Fibroblast of lung (primary cell): ENCODE data around the gene PLS1. TPM values are rescaled to one million over a fixed set of nuclear protein-coding genes. Genes with fewer than 3 reads are reported as not detected.

Experiments used
- DNase-seq, 2 donors: peaks; one replicate each; pipeline versions ENCODE4 v3.0.0 to v3.0.0-alpha.2; 2010; ENCODE audit warnings: low read depth in 2 of 2
- H2AFZ ChIP-seq: 2 replicates; pipeline ENCODE4 v1.5.1; 2012; ENCODE audit warnings: low read length, control low read depth, inconsistent platforms
- H3K27ac ChIP-seq: 2 replicates; pipeline ENCODE4 v1.5.1; 2011; ENCODE audit warnings: low read length, control low read depth; ENCODE audit not compliant: insufficient read depth
- H3K27me3 ChIP-seq: 2 replicates; pipeline ENCODE4 v1.5.1; 2011; ENCODE audit warnings: mild to moderate bottlenecking, low read length; ENCODE audit not compliant: control insufficient read depth, insufficient read depth
- H3K36me3 ChIP-seq: 2 replicates; pipeline ENCODE4 v1.5.1; 2011; ENCODE audit warnings: low read length; ENCODE audit not compliant: control insufficient read depth, insufficient read depth
- H3K4me1 ChIP-seq: 2 replicates; pipeline ENCODE4 v1.5.1; 2011; ENCODE audit warnings: low read length; ENCODE audit not compliant: control insufficient read depth, insufficient read depth; ENCODE audit errors: extremely low read depth
- H3K4me2 ChIP-seq: 2 replicates; pipeline ENCODE4 v1.5.1; 2011; ENCODE audit warnings: low read length, control low read depth; ENCODE audit not compliant: insufficient read depth; ENCODE audit errors: extremely low read depth
- H3K4me3 ChIP-seq, 4 experiments: fragments of 200-600 bp in 1 of 4; sonication (generic) in 1 of 4; replicated peaks in 1 of 4; 2 replicates each; pipeline ENCODE4 v1.5.1; 2011 to 2016; ENCODE audit warnings: low read length in 4 of 4, low read depth in 3 of 4, mild to moderate bottlenecking in 3 of 4, control low read depth in 2 of 4, inconsistent platforms in 1 of 4, mixed read lengths in 1 of 4; ENCODE audit not compliant: insufficient read depth in 1 of 4; ENCODE audit errors: control extremely low read depth in 1 of 4
- H3K79me2 ChIP-seq: 2 replicates; pipeline ENCODE4 v1.5.1; 2012; ENCODE audit warnings: mild to moderate bottlenecking, low read length, inconsistent platforms; ENCODE audit not compliant: control insufficient read depth, insufficient read depth
- H3K9ac ChIP-seq: 2 replicates; pipeline ENCODE4 v1.5.1; 2011; ENCODE audit warnings: mild to moderate bottlenecking, low read length, control low read depth; ENCODE audit not compliant: insufficient read depth
- H3K9me3 ChIP-seq: 2 replicates; pipeline ENCODE4 v1.5.1; 2012; ENCODE audit warnings: low read depth, low read length; ENCODE audit not compliant: control insufficient read depth, insufficient read depth
- H4K20me1 ChIP-seq: 2 replicates; pipeline ENCODE4 v1.5.1; 2011; ENCODE audit warnings: low read length; ENCODE audit not compliant: control insufficient read depth, insufficient read depth; ENCODE audit errors: extremely low read depth
- EZH2 ChIP-seq: IDR thresholded peaks from 2 replicates; pipeline ENCODE4 v1.5.1; 2012; ENCODE audit warnings: low read length, control low read depth, mild to moderate bottlenecking; ENCODE audit errors: missing control alignments
- polyA plus RNA-seq, 2 donors: library from polyadenylated mRNA; depleted of rRNA in 1 of 2; stranded (reverse) in 1 of 2; unstranded in 1 of 2; fragments of >200 nt; gene quantifications; 2 replicates each; pipeline ENCODE4 v1.2.1, GENCODE V29; 2011 to 2012; ENCODE audit warnings: missing spikeins in 1 of 2
- total RNA-seq: library from RNA; depleted of rRNA; stranded (reverse); fragments of >200 nt; gene quantifications from 2 replicates; pipeline ENCODE4 v1.2.1, GENCODE V29; 2014
- TF ChIP-seq, protein P1 (sequence below), 2 donors: IDR thresholded peaks in 1 of 2; conservative IDR thresholded peaks in 1 of 2; 1 replicate in 1 of 2; 2 replicates in 1 of 2; pipeline ENCODE4 v1.5.1; 2011 to 2012; ENCODE audit warnings: low read length in 2 of 2, control low read depth in 1 of 2, inconsistent platforms in 1 of 2, low read depth in 1 of 2, mild to moderate bottlenecking in 1 of 2

The PLS1 gene
- total and polyA plus RNA-seq, 2 donors (not counting 1 experiment from before 2014, with no cell fraction given) = 0.59 to 0.83 TPM

DNA sequence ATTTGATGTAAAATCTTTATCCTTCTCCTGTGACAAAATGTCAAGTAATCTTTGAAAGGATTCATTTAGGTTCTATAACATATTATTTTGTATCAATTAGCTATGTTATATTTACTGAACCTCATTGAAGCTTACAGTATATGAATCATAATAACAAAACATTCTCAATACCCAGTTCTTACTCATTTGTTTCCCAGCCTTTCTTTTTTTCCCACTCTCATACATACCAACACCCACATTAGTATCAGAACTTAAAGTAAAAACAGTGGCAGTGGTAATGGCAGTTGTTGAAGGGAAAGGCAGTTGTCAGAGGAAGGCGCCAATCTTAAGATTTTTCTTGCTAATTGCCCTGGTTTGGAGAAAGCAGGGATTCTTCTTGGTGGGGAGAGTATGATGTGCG, 94.4 kb downstream of the PLS1 start:
- H2AFZ ChIP-seq = no peak overlapping the region
- no peaks in the 10 kb centered on the region for H3K79me2 ChIP-seq
- H3K9ac ChIP-seq = no peak overlapping the region
- H4K20me1 ChIP-seq = no peaks in the 10 kb centered on the region
- no peak overlapping the region for H3K4me2 ChIP-seq
- no peak overlapping the region for H3K4me3 ChIP-seq
- no peak overlapping the region for H3K27ac ChIP-seq
- DNase-seq = no peak
- H3K9me3 ChIP-seq = no peaks in the 10 kb centered on the region
- no peaks in the 10 kb centered on the region for H3K36me3 ChIP-seq
- no peak for TF ChIP-seq EZH2
- TF ChIP-seq, protein P1, sequence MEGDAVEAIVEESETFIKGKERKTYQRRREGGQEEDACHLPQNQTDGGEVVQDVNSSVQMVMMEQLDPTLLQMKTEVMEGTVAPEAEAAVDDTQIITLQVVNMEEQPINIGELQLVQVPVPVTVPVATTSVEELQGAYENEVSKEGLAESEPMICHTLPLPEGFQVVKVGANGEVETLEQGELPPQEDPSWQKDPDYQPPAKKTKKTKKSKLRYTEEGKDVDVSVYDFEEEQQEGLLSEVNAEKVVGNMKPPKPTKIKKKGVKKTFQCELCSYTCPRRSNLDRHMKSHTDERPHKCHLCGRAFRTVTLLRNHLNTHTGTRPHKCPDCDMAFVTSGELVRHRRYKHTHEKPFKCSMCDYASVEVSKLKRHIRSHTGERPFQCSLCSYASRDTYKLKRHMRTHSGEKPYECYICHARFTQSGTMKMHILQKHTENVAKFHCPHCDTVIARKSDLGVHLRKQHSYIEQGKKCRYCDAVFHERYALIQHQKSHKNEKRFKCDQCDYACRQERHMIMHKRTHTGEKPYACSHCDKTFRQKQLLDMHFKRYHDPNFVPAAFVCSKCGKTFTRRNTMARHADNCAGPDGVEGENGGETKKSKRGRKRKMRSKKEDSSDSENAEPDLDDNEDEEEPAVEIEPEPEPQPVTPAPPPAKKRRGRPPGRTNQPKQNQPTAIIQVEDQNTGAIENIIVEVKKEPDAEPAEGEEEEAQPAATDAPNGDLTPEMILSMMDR (conservative IDR thresholded peaks at IDR 0.05 in 1 of 2, IDR thresholded peaks at IDR 0.05 in 1 of 2; ENCODE audit: low read depth in 1 of 2, low read length in 2 of 2) = no peak
- no peaks in the 10 kb centered on the region for H3K4me1 ChIP-seq
- H3K27me3 ChIP-seq = no peaks in the 10 kb centered on the region

DNA sequence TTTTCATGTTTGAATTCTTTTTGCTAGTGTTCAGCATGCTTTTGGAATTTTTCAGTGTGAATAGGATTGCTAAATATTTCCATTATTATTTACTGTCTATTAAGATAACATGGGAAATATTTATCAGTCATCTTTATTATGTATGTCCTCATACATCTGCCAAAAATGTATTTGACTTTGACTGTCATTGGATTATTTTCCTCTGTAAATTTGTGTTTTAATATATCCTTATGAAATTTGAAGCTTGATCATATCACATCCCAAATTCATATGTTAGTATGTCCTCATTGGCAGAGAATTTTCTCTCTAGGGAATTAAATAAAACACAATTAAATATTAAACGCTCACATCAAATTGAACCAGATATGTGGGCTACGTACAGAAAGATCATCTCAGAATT, 95.3 kb downstream of the PLS1 start:
- no peak overlapping the region for H2AFZ ChIP-seq
- TF ChIP-seq, protein P1 (conservative IDR thresholded peaks at IDR 0.05 in 1 of 2, IDR thresholded peaks at IDR 0.05 in 1 of 2; ENCODE audit: low read depth in 1 of 2, low read length in 2 of 2) = no peak
- TF ChIP-seq EZH2 = no peak
- H3K27ac ChIP-seq = no peak overlapping the region
- H4K20me1 ChIP-seq = no peaks in the 10 kb centered on the region
- no peaks in the 10 kb centered on the region for H3K9me3 ChIP-seq
- H3K4me3 ChIP-seq = no peak overlapping the region
- H3K27me3 ChIP-seq = no peaks in the 10 kb centered on the region
- no peaks in the 10 kb centered on the region for H3K4me1 ChIP-seq
- DNase-seq = no peak
- no peak overlapping the region for H3K4me2 ChIP-seq
- no peak overlapping the region for H3K9ac ChIP-seq
- no peaks in the 10 kb centered on the region for H3K36me3 ChIP-seq
- H3K79me2 ChIP-seq = no peaks in the 10 kb centered on the region

- TF ChIP-seq EZH2 = no peak
- TF ChIP-seq, protein P1 (conservative IDR thresholded peaks at IDR 0.05 in 1 of 2, IDR thresholded peaks at IDR 0.05 in 1 of 2; ENCODE audit: low read depth in 1 of 2, low read length in 2 of 2) = no peak
- Histone ChIP-seq H2AFZ (no peak overlapping the region), H3K27me3 (no peaks in the 10 kb centered on the region), H3K79me2 (no peaks in the 10 kb centered on the region), H3K36me3 (no peaks in the 10 kb centered on the region), H4K20me1 (no peaks in the 10 kb centered on the region), H3K9ac (no peak overlapping the region), H3K4me2 (no peak overlapping the region), H3K9me3 (no peaks in the 10 kb centered on the region), H3K27ac (no peak overlapping the region), H3K4me3 (no peak overlapping the region), H3K4me1 (no peaks in the 10 kb centered on the region)
- DNase-seq = no peak
Measured at GRCh38 chr3:142693136-142693853, 97.1 kb downstream of the PLS1 start.
